Measurements from ENCODE around the gene STARD3.
"Not testable (repeated sequence)": the region's sequence is repeated elsewhere in the genome, so short reads cannot be mapped to it uniquely, and the experiment has no call there.

STARD3 gene

DNA sequence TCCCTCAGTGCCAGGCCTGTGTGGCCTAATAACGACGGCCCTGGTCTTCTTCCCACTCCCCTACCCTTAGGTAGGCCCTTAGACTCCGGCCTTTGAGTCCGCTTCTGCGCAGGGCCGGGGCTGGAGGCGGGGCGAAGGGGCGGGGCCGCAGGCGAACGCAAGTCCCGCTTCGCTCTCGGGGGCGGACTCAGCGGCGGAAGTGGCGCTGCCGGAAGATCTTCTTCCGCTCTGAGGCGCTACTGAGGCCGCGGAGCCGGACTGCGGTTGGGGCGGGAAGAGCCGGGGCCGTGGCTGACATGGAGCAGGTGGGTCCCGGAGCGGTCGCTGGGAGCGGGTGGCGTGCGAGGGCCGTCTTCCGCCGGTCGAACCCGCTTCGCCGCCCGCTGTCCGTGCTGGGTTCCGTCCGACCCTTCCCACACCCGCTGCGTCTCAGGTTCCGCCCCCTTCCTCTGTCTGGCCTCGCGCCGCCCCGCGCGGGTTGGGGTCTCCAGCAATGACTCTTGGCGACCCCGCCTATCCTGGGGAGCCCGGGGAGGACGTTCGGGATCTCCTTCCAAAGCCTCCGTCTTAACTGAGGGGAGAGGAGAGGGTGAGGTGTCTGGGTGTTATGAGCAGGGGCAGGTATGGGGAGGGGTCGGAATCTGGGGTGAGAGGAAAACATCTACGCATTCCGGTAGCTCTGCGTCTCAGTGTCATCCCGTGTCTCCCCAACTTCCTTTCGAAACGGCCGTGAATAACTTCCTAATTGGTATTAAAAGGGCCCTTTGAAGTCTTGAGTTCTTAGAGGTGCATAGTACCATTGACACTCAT, at the start of gene STARD3:
TSS of gene STARD3 (plus strand) at position 218 of the 810 bp plus-strand sequence. CDS start 16,388 bp downstream, outside the sequence.
- peak; percentile 27 for DNase-seq

- DNase-seq = not testable (repeated sequence)
These were observed 46.8 kb upstream of the STARD3 start for GRCh38 chr17:39590180-39590579.

- DNase-seq = no peak
These were observed 44.7 kb upstream of the STARD3 start for GRCh38 chr17:39591958-39592954.

GRCh38 chr17:39593371-39593770, 43.6 kb upstream of the STARD3 start:
- DNase-seq = no peak

DNA sequence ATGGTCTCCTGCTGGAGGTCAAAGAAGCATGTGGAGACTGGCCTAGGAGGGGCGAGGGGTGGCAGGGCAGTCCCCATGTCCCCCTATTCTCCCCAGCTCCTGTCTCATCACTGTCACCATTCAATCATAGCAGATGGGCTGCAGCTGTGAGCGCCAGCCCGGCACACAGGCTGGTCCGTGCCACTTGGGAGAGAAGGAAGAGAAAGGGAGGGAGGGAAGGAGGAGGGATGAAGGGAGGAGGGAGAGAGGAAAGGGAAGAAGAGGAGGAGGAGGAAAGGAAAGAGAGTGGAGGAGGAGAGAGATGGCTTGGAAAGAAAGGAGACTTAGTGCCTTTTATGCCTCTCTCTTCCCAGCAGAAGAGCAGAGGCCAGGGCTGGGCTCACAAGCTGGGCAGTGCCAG, 41.6 kb upstream of the STARD3 start:
- DNase-seq = no peak

GRCh38 chr17:39595928-39596510, 40.9 kb upstream of the STARD3 start:
- no peak for DNase-seq

DNA sequence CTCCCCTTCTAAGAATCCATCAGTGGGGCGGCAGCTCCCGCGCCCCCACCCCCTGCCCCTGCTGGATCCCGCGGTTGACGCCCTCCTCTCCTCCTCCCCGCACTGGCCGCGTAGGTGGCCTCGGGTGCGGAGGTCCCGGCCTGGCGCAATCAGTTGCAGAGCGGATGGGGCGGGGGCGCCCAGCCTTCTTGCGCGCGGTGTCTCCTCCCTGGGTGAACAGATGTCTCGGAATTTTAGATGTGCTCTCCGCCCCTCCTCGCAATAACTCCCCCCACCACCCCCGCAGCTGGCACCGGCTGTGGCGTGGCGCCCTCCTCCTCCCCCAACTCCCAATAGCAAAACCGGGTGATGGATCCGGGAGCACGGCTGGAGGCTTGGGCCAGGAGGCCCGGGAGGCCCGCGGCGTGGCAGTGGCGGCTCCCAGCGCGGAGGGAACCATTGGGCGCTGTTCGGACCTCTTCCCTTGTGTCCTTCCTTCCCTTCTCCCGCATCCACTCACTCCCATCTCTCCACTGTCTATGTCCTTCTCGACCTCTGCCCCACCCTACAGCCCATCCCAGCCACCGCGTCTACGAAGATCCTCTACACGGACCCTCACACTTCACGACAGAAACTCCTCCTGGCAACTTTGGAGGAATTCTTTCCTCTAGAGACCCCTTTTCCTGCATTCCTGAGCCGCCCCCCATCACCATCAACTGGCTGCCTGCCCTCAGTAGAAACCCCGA, 40.2 kb upstream of the STARD3 start:
- no peak for DNase-seq

DNA sequence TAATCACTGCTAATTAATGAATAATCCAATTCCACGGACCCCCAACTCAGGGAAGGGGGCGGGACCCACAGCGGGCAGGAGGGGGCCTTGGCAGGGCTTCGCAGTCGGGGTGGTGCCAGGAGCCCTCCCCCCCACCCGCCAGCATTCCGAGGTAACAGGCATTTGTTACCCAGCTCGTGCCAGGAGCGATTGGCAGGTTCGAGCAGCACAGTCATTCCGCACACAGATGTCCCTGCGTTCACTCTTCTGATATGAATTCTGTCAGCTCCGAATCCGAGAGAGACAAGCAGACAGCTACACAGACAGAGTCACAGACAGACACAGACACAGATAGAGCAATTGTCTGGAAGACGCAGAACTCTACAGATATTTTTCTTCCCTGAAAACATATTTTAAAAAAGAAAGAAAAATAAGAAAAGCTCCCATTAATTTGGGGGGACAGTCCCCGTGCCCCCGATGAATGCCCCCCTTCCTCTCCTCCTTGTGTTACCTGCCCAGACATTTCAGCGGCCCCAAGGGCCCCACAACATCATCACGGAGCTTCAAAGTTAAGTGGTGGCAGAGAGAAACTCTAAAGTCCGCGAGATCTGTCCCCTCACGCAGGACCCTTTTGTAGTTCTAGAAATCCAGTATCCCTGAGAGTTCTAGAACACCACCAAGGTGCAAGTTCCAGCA, 39.4 kb upstream of the STARD3 start:
- DNase-seq = no peak

DNA sequence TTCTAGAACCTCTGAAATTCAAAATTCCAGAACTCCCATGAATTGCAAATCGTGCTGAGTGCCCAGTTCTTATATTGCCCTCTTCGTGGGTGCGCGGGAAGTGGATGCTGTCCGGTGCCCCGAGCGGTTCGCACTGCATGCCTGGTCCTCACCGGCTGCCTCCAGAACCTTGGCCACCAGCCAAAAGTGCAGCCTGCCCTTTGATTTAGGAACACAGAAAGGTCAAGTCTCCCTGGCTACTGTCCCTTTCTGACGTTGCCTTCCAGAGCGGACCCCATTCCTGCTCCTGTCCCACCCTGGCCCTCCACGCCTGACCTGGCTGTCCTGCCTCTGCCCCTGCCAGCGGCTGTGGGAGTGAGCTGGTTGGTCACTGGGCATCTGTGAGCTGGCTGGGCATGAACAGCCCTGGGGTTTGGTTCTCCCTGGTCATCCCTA, 38.9 kb upstream of the STARD3 start:
- no peak for DNase-seq

DNA sequence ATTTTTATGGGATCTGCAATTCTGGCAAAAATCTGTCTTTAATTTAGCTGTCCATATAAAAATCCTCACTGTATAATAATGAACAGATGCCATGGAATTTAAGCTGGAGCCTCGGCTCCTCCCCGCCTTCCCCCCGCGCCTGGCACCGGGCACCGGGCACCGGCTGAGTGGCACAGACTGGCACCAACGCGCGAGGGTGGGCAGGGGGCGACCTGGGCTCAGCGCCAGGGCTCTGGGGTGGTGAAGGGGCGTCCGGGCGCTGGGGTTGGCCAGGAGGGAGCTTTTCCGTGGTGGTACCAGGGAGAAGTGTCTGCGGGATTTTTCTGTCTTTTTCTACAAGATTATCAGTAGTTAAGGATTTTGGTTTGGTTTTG, 38.3 kb upstream of the STARD3 start:
- no peak for DNase-seq

DNA sequence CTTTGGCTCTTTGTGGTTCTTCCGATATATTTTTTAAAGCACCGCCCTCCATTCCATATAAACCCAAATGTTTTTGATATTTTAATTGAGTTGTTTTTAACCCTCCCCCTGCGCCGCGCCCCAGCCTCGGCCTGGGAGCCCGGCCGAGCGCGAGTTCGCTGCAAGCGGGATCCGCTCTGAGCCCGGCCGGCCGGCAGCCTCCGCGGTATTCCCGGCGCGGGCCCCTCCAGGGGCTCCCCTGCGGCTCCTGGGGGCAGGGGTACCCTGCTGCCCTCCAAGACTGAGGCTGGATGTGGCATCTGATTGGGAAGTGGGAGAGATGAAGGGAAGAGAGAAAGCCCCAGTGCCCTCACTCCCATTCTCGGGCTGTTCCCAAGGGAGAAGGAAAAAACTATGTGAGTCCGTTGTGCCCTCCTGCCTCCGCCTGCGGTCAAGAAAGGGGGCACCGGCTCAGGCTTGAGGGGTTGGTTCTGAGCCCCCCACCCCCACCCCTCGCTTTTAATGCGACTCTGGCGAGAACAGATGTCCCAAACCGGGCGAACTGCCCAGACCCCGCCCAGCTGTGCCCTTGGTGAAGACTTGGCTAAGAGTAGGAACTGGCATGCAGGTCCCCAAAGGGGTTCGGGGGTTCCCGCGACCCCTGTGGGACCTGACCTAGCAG, 37.8 kb upstream of the STARD3 start:
- DNase-seq = no peak

- DNase-seq = no peak
These were observed 37.2 kb upstream of the STARD3 start for GRCh38 chr17:39599665-39600231.

DNA sequence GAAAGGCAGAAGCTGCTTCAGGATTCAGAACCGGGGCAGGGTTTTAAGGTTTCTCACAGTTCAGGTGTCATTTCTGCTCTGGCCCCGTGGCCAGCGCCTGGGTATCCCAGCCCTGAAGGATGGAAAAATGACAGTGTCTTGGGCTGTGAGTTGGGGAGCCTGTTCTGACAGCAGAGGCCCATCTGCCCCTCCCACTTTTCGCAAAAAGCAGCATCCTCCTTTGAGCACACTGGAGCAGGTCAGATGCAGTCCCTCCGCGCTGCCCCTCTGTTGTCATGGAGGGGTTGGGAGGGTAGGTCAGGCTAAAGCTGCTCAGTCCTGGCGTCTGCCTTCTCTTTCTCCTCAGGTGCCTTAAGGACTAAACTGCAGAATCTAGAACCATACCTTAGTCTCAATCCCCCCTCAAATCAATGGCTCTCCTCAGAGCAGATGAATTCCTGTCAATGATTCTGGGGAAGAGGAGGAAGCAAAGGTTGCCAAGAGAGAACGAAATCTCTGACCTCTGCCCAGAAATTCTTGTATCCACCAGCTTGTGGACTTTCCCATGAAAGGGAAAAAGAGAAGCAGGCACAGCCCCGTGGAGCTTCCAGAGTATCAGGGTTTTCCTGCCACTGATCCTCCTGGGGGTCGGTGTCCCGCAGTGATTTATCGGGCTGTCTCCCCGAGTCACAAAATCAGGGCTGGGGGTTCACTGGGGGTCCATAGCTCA, 36.5 kb upstream of the STARD3 start:
- DNase-seq = no peak

GRCh38 chr17:39600997-39601597, 35.8 kb upstream of the STARD3 start:
- no peak for DNase-seq

DNA sequence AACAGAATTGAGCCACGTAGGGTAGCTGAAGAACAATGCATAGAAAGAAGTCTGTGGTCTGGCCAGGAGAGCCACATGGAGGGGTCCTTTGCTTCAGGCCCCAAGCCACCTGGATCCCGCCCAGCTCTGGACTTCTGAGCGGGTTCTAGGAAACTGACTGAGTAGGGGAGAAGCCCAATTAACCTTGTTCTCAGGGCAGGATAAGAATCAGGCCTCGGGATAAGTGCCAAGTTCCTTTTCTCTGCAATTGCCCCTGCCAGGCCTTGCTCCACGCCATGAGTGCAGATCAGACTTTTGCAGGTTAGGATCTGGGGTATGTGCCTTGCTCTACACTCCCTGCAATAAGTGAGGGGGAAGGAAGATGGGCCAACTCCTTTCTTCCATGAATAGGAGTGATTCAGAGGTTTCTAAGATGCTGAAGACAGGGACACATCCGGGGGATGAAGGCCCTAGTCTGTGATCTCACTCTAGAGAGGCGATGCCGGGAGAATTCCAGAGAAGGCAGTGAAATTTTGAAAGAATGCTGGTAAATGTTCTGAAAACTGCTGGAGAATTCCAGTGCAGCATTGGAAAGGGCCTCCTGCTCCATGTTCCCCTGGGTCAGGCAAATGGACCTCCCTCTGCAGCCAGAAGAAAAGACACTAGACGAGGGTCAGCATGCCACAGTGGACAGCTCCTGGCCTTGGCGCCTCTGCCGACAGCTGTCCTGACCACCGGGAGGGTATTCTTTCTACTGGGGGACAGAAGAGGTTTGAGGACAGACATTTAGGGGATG, 35.0 kb upstream of the STARD3 start:
- DNase-seq = no peak

DNA sequence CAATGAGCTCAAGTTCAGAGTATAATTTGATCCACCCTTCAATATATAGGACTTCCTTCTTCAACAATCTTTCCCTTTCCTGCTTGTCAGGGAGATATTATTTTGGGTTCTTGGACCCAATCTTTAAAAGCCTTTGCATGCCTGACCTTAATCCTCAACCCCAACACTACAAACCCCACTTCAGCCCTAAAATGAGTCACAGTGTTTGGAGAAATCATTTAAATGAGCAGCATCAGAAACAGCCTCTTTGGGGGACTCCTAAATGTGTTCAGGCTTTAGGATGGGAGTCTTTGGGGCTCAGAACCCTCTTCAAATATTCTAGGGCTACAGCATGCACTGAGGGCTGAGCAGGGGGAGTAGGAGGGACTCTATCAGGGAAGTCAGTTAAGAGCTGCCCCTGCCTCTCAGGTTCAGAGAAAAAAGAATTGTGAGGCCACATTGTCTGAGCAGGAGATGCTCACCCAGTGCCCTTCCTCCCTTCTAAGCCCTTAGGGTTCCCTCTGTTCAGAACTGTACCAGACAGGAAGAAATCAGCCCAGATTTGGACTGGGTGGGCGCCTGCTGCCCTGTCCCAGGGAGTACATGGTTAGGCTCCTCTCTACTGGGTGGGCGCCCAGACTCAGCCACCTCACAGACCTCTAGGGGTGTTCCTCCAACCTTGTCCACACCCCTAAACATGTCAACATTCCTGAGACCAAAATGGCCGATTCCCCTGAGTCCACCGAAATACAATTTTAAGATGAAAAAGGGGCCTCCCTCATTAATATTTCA, 34.2 kb upstream of the STARD3 start:
- no peak for DNase-seq

- DNase-seq = no peak
These were observed 33.5 kb upstream of the STARD3 start for GRCh38 chr17:39603304-39604016.

Data from SHP77 treated with DMSO at 0.1 percent for 48 hours (cell line).